Heart left ventricle (tissue), 16 donors: ENCODE data around the gene PCGF2. TPM values are rescaled to one million over a fixed set of nuclear protein-coding genes. Genes with fewer than 3 reads are reported as not detected.
A peak's percentile ranks its signal among the peaks of the same experiment; 100 is the strongest.

Experiments
- ATAC-seq, 4 donors: fragments of 200-7000 bp; cut with Tn5 transposase; one replicate each; pipeline ENCODE4 v1.9.1; 2020 to 2022; ENCODE audit warnings: moderate library complexity in 4 of 4, mild to moderate bottlenecking in 3 of 4, moderate number of reproducible peaks in 1 of 4
- DNase-seq, 5 donors: peaks; one replicate each; pipeline ENCODE4 v3.0.0-alpha.2; 2020
- H3K27ac ChIP-seq, 12 donors: fragments of 200-600 bp; sonication (generic) in 4 of 12; one replicate each; pipeline versions ENCODE4 v1.5.0 to v1.8.0; 2016 to 2022; ENCODE audit warnings: mild to moderate bottlenecking in 2 of 12
- H3K27me3 ChIP-seq, 9 donors: fragments of 200-600 bp; sonication (generic) in 2 of 9; one replicate each; pipeline versions ENCODE4 v1.5.1 to v1.8.0; 2016 to 2022; ENCODE audit warnings: mild to moderate bottlenecking in 3 of 9
- H3K36me3 ChIP-seq, 9 donors: fragments of 200-600 bp; sonication (generic) in 2 of 9; one replicate each; pipeline versions ENCODE4 v1.5.0 to v1.8.0; 2018 to 2022; ENCODE audit warnings: mild to moderate bottlenecking in 2 of 9
- H3K4me1 ChIP-seq, 12 donors: fragments of 200-600 bp; sonication (generic) in 4 of 12; one replicate each; pipeline versions ENCODE4 v1.5.0 to v1.8.0; 2016 to 2022; ENCODE audit warnings: mild to moderate bottlenecking in 3 of 12
- H3K4me3 ChIP-seq, 12 donors: fragments of 200-600 bp; sonication (generic) in 4 of 12; one replicate each; pipeline versions ENCODE4 v1.5.0 to v1.8.0; 2017 to 2022; ENCODE audit warnings: mild to moderate bottlenecking in 9 of 12, moderate library complexity in 4 of 12
- H3K9me3 ChIP-seq, 12 donors: fragments of 200-600 bp; sonication (generic) in 4 of 12; one replicate each; pipeline versions ENCODE4 v1.5.0 to v1.8.0; 2016 to 2022; ENCODE audit warnings: mild to moderate bottlenecking in 1 of 12
- POLR2A ChIP-seq, 2 donors: fragments of 450-650 bp; IDR thresholded peaks; one replicate each; pipeline ENCODE4 v1.6.1; 2017; ENCODE audit warnings: antibody characterized with exemption in 2 of 2, mild to moderate bottlenecking in 2 of 2, moderate library complexity in 2 of 2
- WGBS, 4 donors: extraction: QIAGEN DNeasy Blood & Tissue Kit in 2 of 4; methylation state at CpG; one replicate each; pipeline versions ENCODE4 v1.1.5 to v1.1.7; 2013 to 2018; 5-methylcytosine and 5-hydroxymethylcytosine counted together
- intact Hi-C, 10 donors: fragments of 100-400 bp; cut with DNase I; formaldehyde crosslinking; loops; one replicate each; pipeline versions ENCODE4 v1.11.1 to v1.14.2; 2022
- polyA plus RNA-seq, 2 donors: library from polyadenylated mRNA; stranded (reverse); fragments of 200-250 nt; gene quantifications; one replicate each; pipeline ENCODE4 v1.2.3, GENCODE V29; 2013
- total RNA-seq, 9 donors: library from RNA; depleted of rRNA in 2 of 9; stranded (reverse); fragments of >200 nt in 2 of 9; fragmentation: NEBNext Ultra II Directional in 3 of 9; extraction: Animal tissue kit (Norgen Biotek cat#: 25700) in 3 of 9; gene quantifications; one replicate each; pipeline versions ENCODE4 v1.1.0 to v1.2.4, GENCODE V29; 2016 to 2023
- TF ChIP-seq, protein P1 (sequence below), 12 donors: fragments of 200-600 bp; sonication (generic) in 4 of 12; IDR thresholded peaks; one replicate each; pipeline versions ENCODE4 v1.5.0 to v1.8.0; 2018 to 2022; ENCODE audit warnings: antibody characterized with exemption in 12 of 12, mild to moderate bottlenecking in 5 of 12
- donor health status: ischemic (EF 13 %, LVEDD 7.1; RV severe dilation, severe dysfunction).
- donor health status: healthy with polysubstance abuse.
- donor health status: DM: no; HTN: yes; CAD: no.
- donor health status: DM: no; HTN: no; CAD: no.
- donor health status: ischemic (EF 25% LVEDD 6.9; RV normal size, moderate dysfunction).
- donor health status: ischemic (EF 25% LVEDD 5.7; RV mildly dilated, moderate dysfunction).
- donor health status: healthy.
- donor health status: DM: yes; HTN: yes; CAD: no.
- donor health status: ischemic (EF 35%, LVEDD 5.7; RV mildly dilated, moderate dysfunction).
- donor health status: nonischemic (EF 11% LVEDD 7.7; RV severe dilation, severe dysfunction).
- donor health status: DM: yes; HTN: yes; CAD: no.
- donor health status: PGD.
- donor health status: ischemic (EF 29% LVEDD 5.4; RV normal size, mild dysfunction).
- donor health status: nonischemic (EF 23%, LVEDD 6.1; RV moderate dilation, normal function).

Gene PCGF2
- total and polyA plus RNA-seq, 11 donors, result 3.8 to 33.6 (median 21.9) TPM

DNA sequence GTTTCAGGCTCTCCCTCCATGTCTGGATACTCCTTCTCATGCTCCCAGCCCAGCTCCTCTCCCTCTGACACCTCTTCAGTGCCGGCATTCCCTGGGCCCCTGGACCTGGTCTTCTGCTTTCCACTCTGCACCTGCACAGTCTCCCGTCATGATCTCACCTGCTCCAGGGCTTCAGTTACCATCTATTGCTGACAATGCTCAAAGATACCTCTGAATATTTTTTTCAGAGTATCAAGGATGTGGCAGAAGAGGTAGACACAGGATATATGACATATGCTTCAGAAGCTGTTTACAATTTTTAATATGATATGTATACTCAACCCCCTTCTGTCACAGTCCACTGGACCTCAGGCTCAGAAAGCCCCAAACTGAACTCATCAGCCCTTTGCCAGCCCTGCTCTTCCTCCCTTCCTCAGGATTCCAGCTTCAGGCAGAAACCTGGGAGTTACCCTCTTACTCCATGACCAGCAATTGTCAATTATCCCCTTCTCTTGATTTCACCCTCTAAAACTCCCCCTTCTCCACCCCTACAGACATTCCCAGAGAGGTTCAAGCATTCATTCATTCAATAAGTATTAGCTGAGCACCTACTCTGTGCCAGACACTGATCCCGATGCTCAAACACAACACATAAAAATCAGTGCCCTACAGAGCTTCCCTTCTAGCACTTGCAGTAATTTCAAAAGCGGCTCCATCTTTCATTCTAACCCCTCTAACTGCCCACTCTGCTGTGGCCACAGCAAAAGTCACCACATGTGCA, 50.9 kb downstream of the PCGF2 start:
- Histone ChIP-seq H3K4me1 (peaks cover 4 to 42% (median 23%) of the 10 kb centered on the region in 12 donors), H3K27ac (no peak overlapping the region), H3K4me3 (no peak overlapping the region), H3K36me3 (no peaks in the 10 kb centered on the region), H3K27me3 (no peaks in the 10 kb centered on the region), H3K9me3 (no peaks in the 10 kb centered on the region)
- ATAC-seq (no peak), DNase-seq (no peak)
- intact Hi-C loops, result no loop called here
- 88 to 99% (median 94%) methylated on average over 4 of the region's 4 CpGs for WGBS, 4 donors
- TF ChIP-seq, protein P1, sequence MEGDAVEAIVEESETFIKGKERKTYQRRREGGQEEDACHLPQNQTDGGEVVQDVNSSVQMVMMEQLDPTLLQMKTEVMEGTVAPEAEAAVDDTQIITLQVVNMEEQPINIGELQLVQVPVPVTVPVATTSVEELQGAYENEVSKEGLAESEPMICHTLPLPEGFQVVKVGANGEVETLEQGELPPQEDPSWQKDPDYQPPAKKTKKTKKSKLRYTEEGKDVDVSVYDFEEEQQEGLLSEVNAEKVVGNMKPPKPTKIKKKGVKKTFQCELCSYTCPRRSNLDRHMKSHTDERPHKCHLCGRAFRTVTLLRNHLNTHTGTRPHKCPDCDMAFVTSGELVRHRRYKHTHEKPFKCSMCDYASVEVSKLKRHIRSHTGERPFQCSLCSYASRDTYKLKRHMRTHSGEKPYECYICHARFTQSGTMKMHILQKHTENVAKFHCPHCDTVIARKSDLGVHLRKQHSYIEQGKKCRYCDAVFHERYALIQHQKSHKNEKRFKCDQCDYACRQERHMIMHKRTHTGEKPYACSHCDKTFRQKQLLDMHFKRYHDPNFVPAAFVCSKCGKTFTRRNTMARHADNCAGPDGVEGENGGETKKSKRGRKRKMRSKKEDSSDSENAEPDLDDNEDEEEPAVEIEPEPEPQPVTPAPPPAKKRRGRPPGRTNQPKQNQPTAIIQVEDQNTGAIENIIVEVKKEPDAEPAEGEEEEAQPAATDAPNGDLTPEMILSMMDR (IDR thresholded peaks at IDR 0.05), result no peak
- TF ChIP-seq POLR2A (IDR thresholded peaks at IDR 0.05), result no peak

DNA sequence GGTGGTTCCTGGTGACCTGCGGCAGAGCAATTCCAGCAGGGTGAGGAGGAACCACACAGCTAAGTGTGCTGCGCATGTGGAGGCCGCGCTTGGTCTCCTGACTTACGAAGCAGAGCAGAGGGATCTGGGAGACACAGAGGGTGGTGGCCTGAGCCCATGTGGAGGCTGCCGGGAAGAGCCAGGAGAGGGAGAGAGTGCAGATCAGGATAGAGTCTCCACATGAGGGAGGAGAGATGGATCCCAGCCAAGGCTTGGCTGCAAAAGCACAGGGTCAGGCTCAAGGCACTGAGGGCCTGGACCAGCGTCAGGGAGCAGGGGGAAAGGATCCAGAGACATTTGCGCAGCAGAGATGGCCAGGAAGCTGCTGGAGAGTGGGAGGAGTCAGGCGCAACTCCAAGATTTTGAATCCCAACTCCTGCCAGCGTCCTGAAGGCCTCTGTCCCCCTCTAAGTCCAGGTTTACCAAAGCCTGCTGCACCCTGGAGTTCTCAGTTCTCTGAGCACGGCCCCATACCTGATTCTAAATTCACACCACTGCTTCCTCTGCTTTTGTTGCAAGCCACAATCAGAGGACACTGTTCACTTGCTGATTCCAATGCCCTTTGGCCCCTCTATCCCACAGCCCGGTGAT, 54.3 kb downstream of the PCGF2 start:
- intact Hi-C loops, result loop anchor here in 5 of 10 donors (2.0 to 5.0 kb wide), 2 partner anchors 17 to 38 kb away; partner anchors contain the start of gene CISD3 (in 5 of the 5)

DNA sequence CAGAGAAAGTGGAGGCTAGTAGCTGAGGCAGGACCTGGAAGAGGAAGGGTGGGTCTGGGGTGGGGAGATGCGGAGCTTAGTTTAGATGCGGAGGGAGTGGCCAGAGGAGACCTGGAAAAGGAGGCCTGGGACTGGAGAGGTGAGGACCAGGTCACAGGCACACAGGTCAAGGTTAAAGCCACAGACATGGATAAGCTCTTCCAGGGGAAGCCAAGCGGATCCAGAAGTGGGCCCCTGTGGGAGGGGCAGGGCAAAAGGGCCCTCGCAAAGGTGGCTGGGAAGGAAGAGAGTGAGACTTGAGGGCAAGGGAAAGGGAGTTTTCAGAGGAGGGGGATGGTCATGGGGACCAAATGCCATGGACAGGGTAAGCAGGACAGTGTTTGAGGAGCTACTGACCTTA, 57.0 kb downstream of the PCGF2 start:
- Histone ChIP-seq H3K4me3 (no peak overlapping the region), H3K4me1 (peaks cover 0 to 20% (median 15%) of the 10 kb centered on the region in 12 donors), H3K27me3 (no peaks in the 10 kb centered on the region), H3K9me3 (no peaks in the 10 kb centered on the region), H3K36me3 (no peaks in the 10 kb centered on the region), H3K27ac (no peak overlapping the region)
- intact Hi-C loops, result loop anchor here in 5 of 10 donors (5.0 kb wide), 1 partner anchor 41 kb away; the partner anchor contains the start of gene CISD3 (in 5 of the 5)
- ATAC-seq, result no peak
- TF ChIP-seq, protein P1 (IDR thresholded peaks at IDR 0.05), result no peak
- no peak for TF ChIP-seq POLR2A (IDR thresholded peaks at IDR 0.05)
- 76 to 84% (median 78%) methylated on average over 4 of the region's 4 CpGs for WGBS, 4 donors
- DNase-seq, result no peak

More for the DNA sequence above, 54.3 kb downstream of the PCGF2 start:
- TF ChIP-seq POLR2A (IDR thresholded peaks at IDR 0.05), result no peak
- TF ChIP-seq, protein P1 (IDR thresholded peaks at IDR 0.05), result peak in 1 of 12 donors; percentile 27
- Histone ChIP-seq H3K4me1 (peaks cover 0 to 20% (median 15%) of the 10 kb centered on the region in 12 donors), H3K27ac (peak overlapping the region; percentile 52 to 89 (median 82)), H3K4me3 (peak overlapping the region in 3 of 12 donors; percentile 6 to 8 (median 8)), H3K27me3 (no peaks in the 10 kb centered on the region), H3K9me3 (no peaks in the 10 kb centered on the region), H3K36me3 (no peaks in the 10 kb centered on the region)
- DNase-seq (peak; percentile 91 to 96 (median 94)), ATAC-seq (peak; percentile 97 to 98 (median 98))
- 10 to 26% (median 15%) methylated on average over 12 of the region's 12 CpGs for WGBS, 4 donors

DNA sequence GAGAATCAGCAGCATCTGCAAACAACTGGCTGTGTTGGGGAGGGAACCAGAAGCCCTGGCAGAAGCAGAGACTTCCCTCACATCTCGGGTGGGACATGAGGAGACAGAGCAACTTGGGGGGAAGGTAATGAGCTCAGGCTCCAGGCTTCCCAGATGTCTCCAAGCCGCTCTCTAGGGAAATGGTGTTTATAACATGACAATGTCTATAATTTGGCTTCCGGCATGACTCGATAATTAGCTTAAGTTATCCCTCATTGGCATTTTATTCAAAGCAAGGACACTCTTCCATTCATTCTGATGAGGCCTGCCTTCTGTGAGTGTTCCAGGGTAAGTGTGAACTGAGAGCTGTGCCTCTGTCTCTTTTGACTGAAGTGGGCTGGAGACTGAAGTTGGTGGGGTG, 57.8 kb downstream of the PCGF2 start:
- Histone ChIP-seq H3K4me1 (peaks cover 0 to 20% (median 15%) of the 10 kb centered on the region in 12 donors), H3K9me3 (no peaks in the 10 kb centered on the region), H3K27ac (no peak overlapping the region), H3K4me3 (no peak overlapping the region), H3K27me3 (no peaks in the 10 kb centered on the region), H3K36me3 (no peaks in the 10 kb centered on the region)
- TF ChIP-seq POLR2A (IDR thresholded peaks at IDR 0.05), result no peak
- TF ChIP-seq, protein P1 (IDR thresholded peaks at IDR 0.05), result no peak
- no peak for ATAC-seq
- WGBS, 4 donors, result 72 to 99% (median 81%) methylated on average over 4 of the region's 4 CpGs
- DNase-seq, result no peak
- intact Hi-C loops, result loop anchor here in 5 of 10 donors (5.0 kb wide), 1 partner anchor 42 kb away; the partner anchor contains the start of gene CISD3 (in 5 of the 5)
